NCI-H345 treated with DMSO at 0.1 percent for 48 hours (cell line): ENCODE data around the gene CHRNG.
A peak's percentile ranks its signal among the peaks of the same experiment; 100 is the strongest.

Source experiments
- DNase-seq: peaks from one replicate; lab custom pipeline; 2025; ENCODE audit not compliant: unreplicated experiment; lab: John Stamatoyannopoulos, UW

Gene CHRNG

GRCh38 chr2:232504438-232504837 is 35.1 kb upstream of the CHRNG start:
- DNase-seq: no peak

DNA sequence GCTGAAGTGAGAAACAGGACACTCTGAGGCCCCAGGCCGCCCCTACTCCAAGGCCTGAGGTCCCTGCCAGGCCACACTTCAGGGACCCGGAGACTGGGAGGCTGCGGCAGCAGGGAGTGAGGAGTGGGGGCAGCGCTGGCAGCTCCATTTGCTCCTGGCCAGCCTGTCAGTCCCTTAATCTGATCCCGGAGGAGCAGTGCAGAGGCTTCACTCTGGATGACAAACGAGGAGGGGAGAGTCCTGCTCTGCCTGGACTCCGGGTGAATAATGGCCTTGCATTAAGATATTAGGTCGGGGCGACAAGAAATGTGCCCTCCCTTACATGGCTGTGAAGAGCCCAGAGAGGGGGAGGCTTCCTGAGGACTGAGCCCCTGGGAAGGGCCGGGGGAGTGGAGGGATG is 33.6 kb upstream of the CHRNG start:
- no peak for DNase-seq

- no peak for DNase-seq
Measured at GRCh38 chr2:232506709-232507108, 32.8 kb upstream of the CHRNG start.

GRCh38 chr2:232508251-232508650 is 31.2 kb upstream of the CHRNG start:
- no peak for DNase-seq

- DNase-seq: no peak
Measured at GRCh38 chr2:232511336-232511890, 28.1 kb upstream of the CHRNG start.

- DNase-seq: no peak
Measured at GRCh38 chr2:232512602-232513001, 26.9 kb upstream of the CHRNG start.

- DNase-seq: no peak
Measured at GRCh38 chr2:232513353-232513752, 26.1 kb upstream of the CHRNG start.

DNA sequence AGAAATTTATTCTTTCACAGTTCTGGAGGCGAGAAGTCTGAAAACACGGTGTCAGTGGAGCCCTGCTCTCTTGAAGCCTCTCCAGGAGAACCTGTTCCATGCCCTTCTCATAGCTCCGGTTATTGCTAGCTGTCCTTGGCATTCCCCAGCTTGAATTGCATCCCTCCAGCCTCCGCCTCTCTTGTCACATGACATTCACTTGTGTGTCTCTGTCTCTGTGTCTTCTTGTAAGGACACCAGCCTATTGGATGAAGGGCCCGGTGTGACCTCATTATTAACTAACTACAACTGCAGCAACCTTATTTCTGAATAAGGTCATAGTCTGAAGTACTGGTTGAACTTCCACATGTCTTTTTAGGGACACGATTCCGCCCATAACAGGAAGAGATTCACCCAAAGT is 23.9 kb upstream of the CHRNG start:
- DNase-seq: no peak

- DNase-seq: no peak
Measured at GRCh38 chr2:232516551-232516950, 22.9 kb upstream of the CHRNG start.

- DNase-seq: no peak
Measured at GRCh38 chr2:232518844-232519243, 20.6 kb upstream of the CHRNG start.

GRCh38 chr2:232519581-232520438 is 19.7 kb upstream of the CHRNG start, which contains the start of gene PRSS56:
PRSS56 (plus strand) TSS chr2:232520388; CDS start chr2:232520599, 211 bp downstream.
- no peak for DNase-seq

- no peak for DNase-seq
Measured at GRCh38 chr2:232520489-232520888, 19.0 kb upstream of the CHRNG start.

GRCh38 chr2:232521098-232521497 is 18.4 kb upstream of the CHRNG start:
- no peak for DNase-seq

GRCh38 chr2:232521959-232522622 is 17.4 kb upstream of the CHRNG start:
- DNase-seq: no peak

- no peak for DNase-seq
Measured at GRCh38 chr2:232522623-232523401, 16.7 kb upstream of the CHRNG start.

DNA sequence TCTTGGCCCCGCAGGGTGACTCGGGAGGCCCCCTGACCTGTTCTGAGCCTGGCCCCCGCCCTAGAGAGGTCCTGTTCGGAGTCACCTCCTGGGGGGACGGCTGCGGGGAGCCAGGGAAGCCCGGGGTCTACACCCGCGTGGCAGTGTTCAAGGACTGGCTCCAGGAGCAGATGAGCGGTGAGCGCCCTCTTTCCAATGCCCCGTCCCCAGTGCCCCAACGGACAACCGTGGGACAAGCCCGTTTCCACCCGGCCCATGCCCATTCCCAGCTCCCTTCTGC is 16.1 kb upstream of the CHRNG start:
- DNase-seq: no peak

DNA sequence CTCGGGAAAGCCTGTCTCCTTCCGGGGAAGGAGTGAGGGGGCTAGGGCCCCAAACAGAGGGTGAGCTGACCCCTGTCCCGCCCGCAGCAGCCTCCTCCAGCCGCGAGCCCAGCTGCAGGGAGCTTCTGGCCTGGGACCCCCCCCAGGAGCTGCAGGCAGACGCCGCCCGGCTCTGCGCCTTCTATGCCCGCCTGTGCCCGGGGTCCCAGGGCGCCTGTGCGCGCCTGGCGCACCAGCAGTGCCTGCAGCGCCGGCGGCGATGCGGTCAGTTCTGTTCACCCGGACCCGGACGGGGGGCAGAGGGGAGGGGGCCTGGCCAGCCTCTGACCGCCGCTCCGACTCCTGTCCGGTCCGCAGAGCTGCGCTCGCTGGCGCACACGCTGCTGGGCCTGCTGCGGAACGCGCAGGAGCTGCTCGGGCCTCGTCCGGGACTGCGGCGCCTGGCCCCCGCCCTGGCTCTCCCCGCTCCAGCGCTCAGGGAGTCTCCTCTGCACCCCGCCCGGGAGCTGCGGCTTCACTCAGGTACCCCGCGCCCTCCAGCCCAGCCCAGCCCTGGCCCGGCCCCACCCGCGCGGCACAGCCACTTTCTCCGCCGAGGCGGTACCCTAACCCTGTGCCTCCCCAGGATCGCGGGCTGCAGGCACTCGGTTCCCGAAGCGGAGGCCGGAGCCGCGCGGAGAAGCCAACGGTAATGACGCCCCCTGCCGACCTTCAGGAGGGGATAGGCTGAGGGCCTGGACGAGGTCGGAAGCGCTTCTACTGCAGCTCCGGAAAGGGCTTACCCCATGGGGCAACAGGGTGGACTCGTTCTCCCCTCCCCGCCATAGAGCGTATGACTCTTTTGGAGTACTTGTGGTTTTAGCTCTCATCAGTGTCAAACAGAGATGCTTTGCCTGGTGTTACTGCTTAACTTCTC is 15.6 kb upstream of the CHRNG start:
- DNase-seq: peak; percentile 39

- DNase-seq: no peak
Measured at GRCh38 chr2:232524771-232525170, 14.7 kb upstream of the CHRNG start.

GRCh38 chr2:232525199-232525598 is 14.3 kb upstream of the CHRNG start:
- DNase-seq: no peak

DNA sequence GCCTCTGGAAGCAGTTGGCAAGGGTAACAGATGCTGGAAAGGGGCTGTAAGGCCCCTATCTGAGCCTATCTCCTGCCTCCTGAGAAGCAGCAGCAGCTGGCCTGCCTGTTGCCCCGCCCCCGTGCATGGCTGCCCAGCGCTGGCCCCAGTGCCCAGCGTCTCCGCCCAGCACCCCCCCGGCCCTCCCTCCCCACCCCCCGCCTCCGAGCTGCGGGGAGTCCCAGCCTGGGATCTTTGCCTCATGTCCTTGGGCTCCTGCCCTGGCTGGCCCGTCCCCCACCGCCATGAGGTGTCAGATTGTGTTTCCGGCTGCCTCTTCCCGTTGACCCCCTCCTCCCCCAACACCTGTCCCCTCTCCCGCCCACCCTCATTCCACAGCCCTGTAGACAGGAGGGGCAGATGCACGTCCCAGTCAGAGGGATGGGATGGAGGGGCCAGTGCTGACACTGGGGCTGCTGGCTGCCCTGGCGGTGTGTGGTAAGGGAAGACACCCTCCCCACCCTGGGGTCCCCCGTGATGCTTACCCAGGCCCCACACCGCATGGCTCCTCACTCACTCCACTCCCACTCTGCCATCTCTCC is 13.6 kb upstream of the CHRNG start, which contains the start of gene CHRND:
TSS of gene CHRND (plus strand) at position 370 of the 581 bp plus-strand sequence. CDS start at position 426, 56 bp downstream.
- DNase-seq: no peak
